SK-N-SH (cell line): Measurements from ENCODE around the gene EFCAB8.

Source experiments
- EP300 ChIP-seq, 2 experiments: IDR thresholded peaks; 2 replicates each; pipeline versions ENCODE4 v1.4.0 to v1.6.1; 2012; ENCODE audit warnings: borderline replicate concordance in 1 of 2, low read depth in 1 of 2, low read length in 1 of 2
- EZH2phosphoT487 ChIP-seq: fragments of 200-600 bp; sonication (generic); IDR thresholded peaks from 2 replicates; pipeline ENCODE4 v1.6.1; 2017; ENCODE audit warnings: low read depth, mixed run types, mild to moderate bottlenecking, antibody characterized with exemption, moderate library complexity, borderline replicate concordance
- JUND ChIP-seq: IDR thresholded peaks from 2 replicates; pipeline ENCODE4 v1.4.0; 2012
- MEF2A ChIP-seq: IDR thresholded peaks from 2 replicates; pipeline ENCODE4 v1.4.0; 2012; ENCODE audit warnings: low read depth, borderline replicate concordance
- POLR2AphosphoS5 ChIP-seq: IDR thresholded peaks from 2 replicates; pipeline ENCODE4 v1.6.1; 2012; ENCODE audit warnings: low read depth, low read length
- RFX5 ChIP-seq: IDR thresholded peaks from 2 replicates; pipeline ENCODE4 v1.6.1; 2012; ENCODE audit warnings: mild to moderate bottlenecking, improper control_type of control experiment, low read length
- SMC3 ChIP-seq: IDR thresholded peaks from 2 replicates; pipeline ENCODE4 v1.6.1; 2012; ENCODE audit warnings: low read depth, low read length, improper control_type of control experiment
- TCF12 ChIP-seq: IDR thresholded peaks from 2 replicates; pipeline ENCODE4 v1.4.0; 2012
- TF ChIP-seq, protein P1 (sequence below): IDR thresholded peaks from 2 replicates; pipeline ENCODE4 v1.4.0; 2012; ENCODE audit warnings: low read depth
- TF ChIP-seq, protein P2 (sequence below): fragments of 150-350 bp; IDR thresholded peaks from 2 replicates; pipeline ENCODE4 v1.6.1; 2016; ENCODE audit warnings: mild to moderate bottlenecking, low read depth, low read length
- TF ChIP-seq, protein P3 (sequence below): fragments of 200-600 bp; sonication (generic); IDR thresholded peaks from 2 replicates; pipeline ENCODE4 v1.6.1; 2017; ENCODE audit warnings: antibody characterized with exemption, mild to moderate bottlenecking, moderate library complexity
- TF ChIP-seq, protein P4 (sequence below): IDR thresholded peaks from 2 replicates; pipeline ENCODE4 v1.6.1; 2012; ENCODE audit warnings: mild to moderate bottlenecking, low read depth, low read length, moderate library complexity

DNA sequence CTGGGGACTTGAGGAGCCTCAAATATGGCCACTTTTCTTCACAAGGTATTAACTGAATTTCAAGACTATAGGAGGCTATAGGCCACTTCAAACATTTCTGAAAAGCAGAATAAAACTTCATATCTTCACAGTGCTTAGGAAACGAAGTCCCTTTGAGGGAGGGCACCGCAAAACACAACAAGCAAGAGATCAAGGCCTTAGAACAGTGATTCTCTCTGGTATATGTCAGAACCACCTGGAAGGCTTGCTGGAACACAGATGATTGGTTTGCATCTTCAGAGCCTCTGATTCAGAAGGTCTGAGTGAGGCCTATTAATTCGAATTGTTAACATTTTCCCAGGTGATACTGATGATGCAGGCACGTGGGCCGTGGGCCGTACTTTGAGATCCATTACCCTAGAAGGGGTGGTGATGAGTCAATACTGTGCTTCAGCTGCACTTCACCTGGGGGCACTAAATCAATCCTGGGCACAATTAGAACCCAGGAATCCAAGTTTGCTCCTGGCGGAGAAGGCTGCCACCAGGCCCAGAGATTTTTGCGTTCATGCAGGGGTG, 134.8 kb downstream of the EFCAB8 start:
- TF ChIP-seq, protein P1, sequence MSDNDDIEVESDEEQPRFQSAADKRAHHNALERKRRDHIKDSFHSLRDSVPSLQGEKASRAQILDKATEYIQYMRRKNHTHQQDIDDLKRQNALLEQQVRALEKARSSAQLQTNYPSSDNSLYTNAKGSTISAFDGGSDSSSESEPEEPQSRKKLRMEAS = no peak
- TF ChIP-seq JUND (no peak), EP300 (IDR thresholded peaks at IDR 0.05; ENCODE audit: borderline replicate concordance in 1 of 2, low read depth in 1 of 2, low read length in 1 of 2) (no peak), MEF2A (no peak), SMC3 (no peak), POLR2AphosphoS5 (no peak), EZH2phosphoT487 (no peak), TCF12 (no peak), RFX5 (no peak)
- TF ChIP-seq, protein P2, sequence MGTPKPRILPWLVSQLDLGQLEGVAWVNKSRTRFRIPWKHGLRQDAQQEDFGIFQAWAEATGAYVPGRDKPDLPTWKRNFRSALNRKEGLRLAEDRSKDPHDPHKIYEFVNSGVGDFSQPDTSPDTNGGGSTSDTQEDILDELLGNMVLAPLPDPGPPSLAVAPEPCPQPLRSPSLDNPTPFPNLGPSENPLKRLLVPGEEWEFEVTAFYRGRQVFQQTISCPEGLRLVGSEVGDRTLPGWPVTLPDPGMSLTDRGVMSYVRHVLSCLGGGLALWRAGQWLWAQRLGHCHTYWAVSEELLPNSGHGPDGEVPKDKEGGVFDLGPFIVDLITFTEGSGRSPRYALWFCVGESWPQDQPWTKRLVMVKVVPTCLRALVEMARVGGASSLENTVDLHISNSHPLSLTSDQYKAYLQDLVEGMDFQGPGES = no peak
- TF ChIP-seq, protein P3, sequence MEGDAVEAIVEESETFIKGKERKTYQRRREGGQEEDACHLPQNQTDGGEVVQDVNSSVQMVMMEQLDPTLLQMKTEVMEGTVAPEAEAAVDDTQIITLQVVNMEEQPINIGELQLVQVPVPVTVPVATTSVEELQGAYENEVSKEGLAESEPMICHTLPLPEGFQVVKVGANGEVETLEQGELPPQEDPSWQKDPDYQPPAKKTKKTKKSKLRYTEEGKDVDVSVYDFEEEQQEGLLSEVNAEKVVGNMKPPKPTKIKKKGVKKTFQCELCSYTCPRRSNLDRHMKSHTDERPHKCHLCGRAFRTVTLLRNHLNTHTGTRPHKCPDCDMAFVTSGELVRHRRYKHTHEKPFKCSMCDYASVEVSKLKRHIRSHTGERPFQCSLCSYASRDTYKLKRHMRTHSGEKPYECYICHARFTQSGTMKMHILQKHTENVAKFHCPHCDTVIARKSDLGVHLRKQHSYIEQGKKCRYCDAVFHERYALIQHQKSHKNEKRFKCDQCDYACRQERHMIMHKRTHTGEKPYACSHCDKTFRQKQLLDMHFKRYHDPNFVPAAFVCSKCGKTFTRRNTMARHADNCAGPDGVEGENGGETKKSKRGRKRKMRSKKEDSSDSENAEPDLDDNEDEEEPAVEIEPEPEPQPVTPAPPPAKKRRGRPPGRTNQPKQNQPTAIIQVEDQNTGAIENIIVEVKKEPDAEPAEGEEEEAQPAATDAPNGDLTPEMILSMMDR = no peak
- TF ChIP-seq, protein P4, sequence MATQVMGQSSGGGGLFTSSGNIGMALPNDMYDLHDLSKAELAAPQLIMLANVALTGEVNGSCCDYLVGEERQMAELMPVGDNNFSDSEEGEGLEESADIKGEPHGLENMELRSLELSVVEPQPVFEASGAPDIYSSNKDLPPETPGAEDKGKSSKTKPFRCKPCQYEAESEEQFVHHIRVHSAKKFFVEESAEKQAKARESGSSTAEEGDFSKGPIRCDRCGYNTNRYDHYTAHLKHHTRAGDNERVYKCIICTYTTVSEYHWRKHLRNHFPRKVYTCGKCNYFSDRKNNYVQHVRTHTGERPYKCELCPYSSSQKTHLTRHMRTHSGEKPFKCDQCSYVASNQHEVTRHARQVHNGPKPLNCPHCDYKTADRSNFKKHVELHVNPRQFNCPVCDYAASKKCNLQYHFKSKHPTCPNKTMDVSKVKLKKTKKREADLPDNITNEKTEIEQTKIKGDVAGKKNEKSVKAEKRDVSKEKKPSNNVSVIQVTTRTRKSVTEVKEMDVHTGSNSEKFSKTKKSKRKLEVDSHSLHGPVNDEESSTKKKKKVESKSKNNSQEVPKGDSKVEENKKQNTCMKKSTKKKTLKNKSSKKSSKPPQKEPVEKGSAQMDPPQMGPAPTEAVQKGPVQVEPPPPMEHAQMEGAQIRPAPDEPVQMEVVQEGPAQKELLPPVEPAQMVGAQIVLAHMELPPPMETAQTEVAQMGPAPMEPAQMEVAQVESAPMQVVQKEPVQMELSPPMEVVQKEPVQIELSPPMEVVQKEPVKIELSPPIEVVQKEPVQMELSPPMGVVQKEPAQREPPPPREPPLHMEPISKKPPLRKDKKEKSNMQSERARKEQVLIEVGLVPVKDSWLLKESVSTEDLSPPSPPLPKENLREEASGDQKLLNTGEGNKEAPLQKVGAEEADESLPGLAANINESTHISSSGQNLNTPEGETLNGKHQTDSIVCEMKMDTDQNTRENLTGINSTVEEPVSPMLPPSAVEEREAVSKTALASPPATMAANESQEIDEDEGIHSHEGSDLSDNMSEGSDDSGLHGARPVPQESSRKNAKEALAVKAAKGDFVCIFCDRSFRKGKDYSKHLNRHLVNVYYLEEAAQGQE = no peak
